ENCODE data around the gene IQSEC3.

DNA sequence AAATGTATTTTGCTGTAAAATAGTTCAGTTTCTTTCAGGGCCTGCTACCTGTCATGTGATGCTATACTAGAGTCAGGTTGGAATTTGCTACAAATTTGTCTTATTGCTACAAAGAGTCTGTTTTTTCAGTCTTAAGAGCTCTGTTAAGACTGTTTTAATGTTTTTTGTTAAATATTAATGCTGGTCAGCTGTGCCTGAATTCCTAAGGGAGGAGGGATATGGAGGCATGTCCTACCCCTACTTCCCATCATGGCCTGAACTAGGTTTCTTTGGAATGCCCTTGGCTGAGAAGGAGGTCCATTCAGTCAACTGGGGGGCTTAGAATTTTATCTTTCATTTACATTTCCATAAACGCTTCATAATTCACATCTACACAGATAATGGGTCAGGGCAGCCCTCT lies 30.0 kb downstream of the IQSEC3 start:
- TF ChIP-seq, protein P1, sequence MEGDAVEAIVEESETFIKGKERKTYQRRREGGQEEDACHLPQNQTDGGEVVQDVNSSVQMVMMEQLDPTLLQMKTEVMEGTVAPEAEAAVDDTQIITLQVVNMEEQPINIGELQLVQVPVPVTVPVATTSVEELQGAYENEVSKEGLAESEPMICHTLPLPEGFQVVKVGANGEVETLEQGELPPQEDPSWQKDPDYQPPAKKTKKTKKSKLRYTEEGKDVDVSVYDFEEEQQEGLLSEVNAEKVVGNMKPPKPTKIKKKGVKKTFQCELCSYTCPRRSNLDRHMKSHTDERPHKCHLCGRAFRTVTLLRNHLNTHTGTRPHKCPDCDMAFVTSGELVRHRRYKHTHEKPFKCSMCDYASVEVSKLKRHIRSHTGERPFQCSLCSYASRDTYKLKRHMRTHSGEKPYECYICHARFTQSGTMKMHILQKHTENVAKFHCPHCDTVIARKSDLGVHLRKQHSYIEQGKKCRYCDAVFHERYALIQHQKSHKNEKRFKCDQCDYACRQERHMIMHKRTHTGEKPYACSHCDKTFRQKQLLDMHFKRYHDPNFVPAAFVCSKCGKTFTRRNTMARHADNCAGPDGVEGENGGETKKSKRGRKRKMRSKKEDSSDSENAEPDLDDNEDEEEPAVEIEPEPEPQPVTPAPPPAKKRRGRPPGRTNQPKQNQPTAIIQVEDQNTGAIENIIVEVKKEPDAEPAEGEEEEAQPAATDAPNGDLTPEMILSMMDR (conservative IDR thresholded peaks at IDR 0.05; ENCODE audit: low read length) = no peak
- no peak for TF ChIP-seq EZH2phosphoT487 (IDR thresholded peaks at IDR 0.05; ENCODE audit: borderline replicate concordance)

Data from Loucy (cell line).